HEK293 (cell line): Measurements from ENCODE around the gene VANGL1.

Experiments used
- CTCF ChIA-PET: fragments of 350-600 bp; formaldehyde crosslinking; extraction: SDS; loops from one replicate; lab custom pipeline; 2021; ENCODE audit warnings: antibody characterized with exemption; lab: Yijun Ruan, JAX
- POLR2A ChIA-PET: fragments of 300-600 bp; formaldehyde crosslinking; extraction: SDS; loops from one replicate; lab custom pipeline; 2020; ENCODE audit warnings: antibody characterized with exemption, inconsistent platforms; lab: Yijun Ruan, JAX
- H3K27ac ChIP-seq: fragments of 200-500 bp; sonication (Bioruptor generic); 2 replicates; pipeline ENCODE4 v1.5.1; 2014; ENCODE audit warnings: low read depth, low read length, control low read depth, inconsistent platforms; ENCODE audit errors: extremely low read depth
- H3K36me3 ChIP-seq, 2 experiments: fragments of 200-500 bp in 1 of 2; sonication (Bioruptor generic) in 1 of 2; 1 replicate in 1 of 2; 2 replicates in 1 of 2; pipeline ENCODE4 v1.5.1; 2014 to 2017; ENCODE audit warnings: inconsistent platforms in 2 of 2, low read length in 2 of 2; ENCODE audit not compliant: control insufficient read depth in 2 of 2, insufficient read depth in 1 of 2
- H3K4me1 ChIP-seq: fragments of 200-500 bp; sonication (Bioruptor generic); 2 replicates; pipeline ENCODE4 v1.5.1; 2014; ENCODE audit warnings: mild to moderate bottlenecking, low read length, inconsistent platforms; ENCODE audit not compliant: control insufficient read depth, insufficient read depth
- H3K4me3 ChIP-seq: 2 replicates; pipeline ENCODE4 v1.5.1; 2011; ENCODE audit warnings: low read depth, mild to moderate bottlenecking, control low read depth, low read length, moderate library complexity
- H3K9me3 ChIP-seq: fragments of 200-500 bp; sonication (Bioruptor generic); 2 replicates; pipeline ENCODE4 v1.5.1; 2014; ENCODE audit warnings: low read depth, low read length, inconsistent platforms; ENCODE audit not compliant: control insufficient read depth, insufficient read depth
- FEZF1 ChIP-seq: fragments of 450-650 bp; formaldehyde crosslinking; IDR thresholded peaks from 2 replicates; pipeline ENCODE4 v1.5.1; 2016; ENCODE audit warnings: missing biosample characterization, missing genetic modification characterization
- GFI1B ChIP-seq: fragments of 450-650 bp; formaldehyde crosslinking; IDR thresholded peaks from 2 replicates; pipeline ENCODE4 v1.5.1; 2016; ENCODE audit warnings: missing biosample characterization, missing genetic modification characterization
- GLI2 ChIP-seq: fragments of 450-650 bp; formaldehyde crosslinking; IDR thresholded peaks from 2 replicates; pipeline ENCODE4; 2017; ENCODE audit warnings: missing biosample characterization, missing genetic modification characterization, low read depth, borderline replicate concordance
- HIC1 ChIP-seq: fragments of 450-650 bp; formaldehyde crosslinking; IDR thresholded peaks from 2 replicates; pipeline ENCODE4 v1.5.1; 2016; ENCODE audit warnings: missing biosample characterization, missing genetic modification characterization
- HOXD13 ChIP-seq: sonication (generic); formaldehyde crosslinking; IDR thresholded peaks from 2 replicates; pipeline ENCODE4 v1.8.0; 2022; ENCODE audit warnings: missing genetic modification reagents, borderline replicate concordance
- KLF9 ChIP-seq: fragments of 450-650 bp; formaldehyde crosslinking; IDR thresholded peaks from 2 replicates; pipeline ENCODE4 v1.5.1; 2016; ENCODE audit warnings: missing biosample characterization, missing genetic modification characterization, low read depth
- MZF1 ChIP-seq: fragments of 450-650 bp; formaldehyde crosslinking; IDR thresholded peaks from 2 replicates; pipeline ENCODE4 v1.5.1; 2017; ENCODE audit warnings: missing biosample characterization, missing genetic modification characterization, borderline replicate concordance
- OVOL3 ChIP-seq: fragments of 450-650 bp; formaldehyde crosslinking; IDR thresholded peaks from 2 replicates; pipeline ENCODE4 v1.5.1; 2016; ENCODE audit warnings: missing biosample characterization, missing genetic modification characterization
- PRDM1 ChIP-seq: fragments of 450-650 bp; formaldehyde crosslinking; IDR thresholded peaks from 2 replicates; pipeline ENCODE4; 2016; ENCODE audit warnings: missing biosample characterization, missing genetic modification characterization
- SCRT1 ChIP-seq: fragments of 450-650 bp; formaldehyde crosslinking; IDR thresholded peaks from 2 replicates; pipeline ENCODE4 v1.5.1; 2016; ENCODE audit warnings: missing biosample characterization, missing genetic modification characterization, borderline replicate concordance
- YY1 ChIP-seq: fragments of 450-650 bp; formaldehyde crosslinking; IDR thresholded peaks from 2 replicates; pipeline ENCODE4 v1.5.1; 2018; ENCODE audit warnings: missing biosample characterization, missing genetic modification characterization
- YY2 ChIP-seq: fragments of 450-650 bp; formaldehyde crosslinking; IDR thresholded peaks from 2 replicates; pipeline ENCODE4 v1.5.1; 2016; ENCODE audit warnings: missing biosample characterization, missing genetic modification characterization
- ZBTB20 ChIP-seq: fragments of 450-650 bp; formaldehyde crosslinking; IDR thresholded peaks from 2 replicates; pipeline ENCODE4 v1.5.1; 2016; ENCODE audit warnings: missing biosample characterization, missing genetic modification characterization
- ZBTB8A ChIP-seq: fragments of 450-650 bp; formaldehyde crosslinking; IDR thresholded peaks from 2 replicates; pipeline ENCODE4 v1.5.1; 2016; ENCODE audit warnings: missing biosample characterization, missing genetic modification characterization
- ZNF138 ChIP-seq: fragments of 450-650 bp; formaldehyde crosslinking; IDR thresholded peaks from 2 replicates; pipeline ENCODE4 v1.5.1; 2016; ENCODE audit warnings: missing biosample characterization, missing genetic modification characterization, borderline replicate concordance
- ZNF148 ChIP-seq: fragments of 450-650 bp; formaldehyde crosslinking; IDR thresholded peaks from 2 replicates; pipeline ENCODE4 v1.5.0; 2017; ENCODE audit warnings: missing biosample characterization, missing genetic modification characterization, borderline replicate concordance
- ZNF292 ChIP-seq: fragments of 450-650 bp; formaldehyde crosslinking; IDR thresholded peaks from 2 replicates; pipeline ENCODE4 v1.5.1; 2016; ENCODE audit warnings: low read depth, missing biosample characterization, missing genetic modification characterization, borderline replicate concordance
- ZNF398 ChIP-seq: fragments of 450-650 bp; formaldehyde crosslinking; IDR thresholded peaks from 2 replicates; pipeline ENCODE4 v1.5.1; 2017; ENCODE audit warnings: missing biosample characterization, missing genetic modification characterization
- ZNF580 ChIP-seq: fragments of 450-650 bp; formaldehyde crosslinking; IDR thresholded peaks from 2 replicates; pipeline ENCODE4 v1.5.1; 2016; ENCODE audit warnings: missing biosample characterization, missing genetic modification characterization
- ZNF596 ChIP-seq: fragments of 450-650 bp; IDR thresholded peaks from 2 replicates; pipeline ENCODE4 v1.5.0; 2018; ENCODE audit warnings: missing biosample characterization, mild to moderate bottlenecking, missing genetic modification characterization, moderate library complexity
- ZNF677 ChIP-seq: fragments of 450-650 bp; IDR thresholded peaks from 2 replicates; pipeline ENCODE4 v1.5.0; 2018; ENCODE audit warnings: missing biosample characterization, mild to moderate bottlenecking, missing genetic modification characterization, moderate library complexity
- ZNF692 ChIP-seq: fragments of 450-650 bp; formaldehyde crosslinking; IDR thresholded peaks from 2 replicates; pipeline ENCODE4 v1.5.1; 2016; ENCODE audit warnings: missing biosample characterization, missing genetic modification characterization
- ZNF704 ChIP-seq: fragments of 450-650 bp; formaldehyde crosslinking; IDR thresholded peaks from 2 replicates; pipeline ENCODE4 v1.5.1; 2016; ENCODE audit warnings: missing biosample characterization, missing genetic modification characterization
- ZNF791 ChIP-seq: fragments of 450-650 bp; formaldehyde crosslinking; IDR thresholded peaks from 2 replicates; pipeline ENCODE4 v1.5.1; 2016; ENCODE audit warnings: missing biosample characterization, missing genetic modification characterization
- ZNF837 ChIP-seq: fragments of 450-650 bp; formaldehyde crosslinking; IDR thresholded peaks from 2 replicates; pipeline ENCODE4 v1.5.1; 2016; ENCODE audit warnings: missing biosample characterization, missing genetic modification characterization

VANGL1 gene

GRCh38 chr1:115665319-115666096 lies 23.7 kb downstream of the VANGL1 start (continued):
- TF ChIP-seq HIC1 (tag by site-specific recombination) (no peak), ZNF596 (tag by site-specific recombination) (no peak), GFI1B (tag by site-specific recombination) (no peak), ZNF791 (tag by site-specific recombination) (no peak), KLF9 (no peak)

GRCh38 chr1:115666206-115666605 lies 24.4 kb downstream of the VANGL1 start:
- ChIA-PET CTCF (no interaction called here), POLR2A (no interaction called here)
- H3K9me3 ChIP-seq: no peaks in the 10 kb centered on the region
- TF ChIP-seq ZBTB8A (tag by site-specific recombination): no peak
- no peak for TF ChIP-seq ZNF837 (tag by site-specific recombination)
- no peak for TF ChIP-seq YY1 (tag by site-specific recombination)
- no peak for TF ChIP-seq OVOL3
- TF ChIP-seq ZNF138 (tag by site-specific recombination): no peak
- no peak for TF ChIP-seq PRDM1 (tag by site-specific recombination)
- no peak for TF ChIP-seq ZBTB20 (tag by site-specific recombination)
- TF ChIP-seq ZNF292 (tag by site-specific recombination): no peak
- no peak for TF ChIP-seq ZNF692 (tag by site-specific recombination)
- no peak for TF ChIP-seq GLI2 (tag by site-specific recombination)
- TF ChIP-seq ZNF398: no peak
- no peak for TF ChIP-seq SCRT1 (tag by site-specific recombination)
- no peak for TF ChIP-seq ZNF580 (tag by site-specific recombination)
- no peak for TF ChIP-seq ZNF148 (tag by site-specific recombination)
- TF ChIP-seq MZF1: no peak
- TF ChIP-seq ZNF677 (tag by site-specific recombination): no peak
- TF ChIP-seq YY2 (tag by site-specific recombination): no peak
- TF ChIP-seq HOXD13 (CRISPR knock-in tag): no peak
- no peak for TF ChIP-seq FEZF1 (tag by site-specific recombination)
- TF ChIP-seq ZNF704: no peak
- H3K27ac ChIP-seq: no peak overlapping the region
- no peak overlapping the region for H3K4me3 ChIP-seq
- H3K4me1 ChIP-seq: peaks cover 11% of the 10 kb centered on the region
- H3K36me3 ChIP-seq: peaks cover 0 to 68% of the 10 kb centered on the region in 2 experiments; a peak in 2 of 3 replicates
